Chondrocyte (in vitro differentiated cells): ENCODE measurements around the gene CLCF1. TPM values are rescaled to one million over a fixed set of nuclear protein-coding genes. Genes with fewer than 3 reads are reported as not detected.

Experiments
- DNase-seq: peaks from one replicate; pipeline ENCODE4 v3.0.0; 2021; ENCODE audit warnings: mixed read lengths, low spot score
- H3K27ac Mint-ChIP-seq: one replicate; pipeline ENCODE4 v1.8.0; 2021; ENCODE audit warnings: mild to moderate bottlenecking, moderate library complexity, mixed read lengths; ENCODE audit not compliant: unreplicated experiment
- H3K27me3 Mint-ChIP-seq: 2 replicates; pipeline ENCODE4 v1.8.0; 2021; ENCODE audit warnings: low read depth, mixed read lengths
- H3K36me3 Mint-ChIP-seq: 2 replicates; pipeline ENCODE4 v1.8.0; 2021; ENCODE audit warnings: low read depth, mixed read lengths
- H3K4me1 Mint-ChIP-seq: 2 replicates; pipeline ENCODE4 v1.8.0; 2021; ENCODE audit warnings: low read depth, mild to moderate bottlenecking, mixed read lengths
- H3K4me3 Mint-ChIP-seq: one replicate; pipeline ENCODE4 v1.8.0; 2021; ENCODE audit warnings: mild to moderate bottlenecking, moderate library complexity, mixed read lengths; ENCODE audit not compliant: unreplicated experiment
- H3K9me3 Mint-ChIP-seq: 2 replicates; pipeline ENCODE4 v1.8.0; 2021; ENCODE audit warnings: low read depth, mixed read lengths
- long read RNA-seq: library from polyadenylated mRNA; stranded (forward); transcript quantifications from one replicate; pipeline ENCODE4 v2.0.0, GENCODE V29; 2021
- total RNA-seq: library from RNA; stranded (reverse); gene quantifications from 3 replicates; pipeline ENCODE4 v1.2.1, GENCODE V29; 2021
- TF ChIP-seq, protein P1 (sequence below): fragments of 200-600 bp; sonication (generic); IDR thresholded peaks from 2 replicates; pipeline ENCODE4 v1.5.0; 2021; ENCODE audit warnings: antibody characterized with exemption, mild to moderate bottlenecking, moderate library complexity

CLCF1 gene
- 2.0 to 5.6 TPM (median 4.9 TPM) in 3 replicates for total RNA-seq
- long read RNA-seq, transcript CLCF1-201 (3 exons, 1,844 nt): major isoform, 5 of 6 reads
- long read RNA-seq, partial matches to known transcripts: 0 of 6 reads
- long read RNA-seq, other reads (novel, unspliced or antisense): 1 of 6 reads

DNA sequence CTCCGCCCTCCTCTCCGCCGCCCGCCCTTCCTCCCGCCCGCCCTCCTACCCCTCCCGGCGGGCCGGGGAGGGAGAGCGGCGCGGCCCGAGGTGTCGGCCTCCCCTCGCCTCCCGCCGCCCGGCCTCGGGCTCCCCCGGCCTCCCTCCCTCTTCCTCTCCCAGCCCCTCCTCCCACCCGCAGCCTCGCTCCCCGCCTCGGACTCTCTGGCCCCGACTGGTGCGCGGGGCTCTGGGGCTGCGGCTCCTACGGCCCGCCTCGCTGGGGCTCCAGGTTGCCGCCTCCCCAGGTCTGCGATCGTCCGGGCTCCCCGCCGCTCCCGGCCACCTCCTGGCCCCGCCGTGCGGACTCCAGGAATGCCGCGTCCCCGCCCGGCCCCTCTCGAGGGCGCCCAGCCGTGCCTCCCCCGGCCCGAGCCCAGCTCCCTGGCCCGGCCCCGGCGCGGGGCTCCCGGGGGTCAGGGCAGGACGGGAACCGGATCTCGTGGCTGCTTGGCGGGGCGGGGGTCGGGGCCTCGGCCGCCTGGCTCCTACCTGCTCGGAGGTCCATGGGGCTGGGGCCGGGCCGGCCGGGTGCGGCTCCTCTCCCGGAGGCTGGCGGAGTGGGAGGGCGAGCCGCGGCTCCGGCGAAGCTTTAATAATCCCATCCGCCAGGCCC lies at the start of gene CLCF1:
Gene CLCF1 (minus strand): TSS at position 606 of the 655 bp plus-strand sequence. CDS start 59 bp downstream, at position 547.
- no peak for DNase-seq

DNA sequence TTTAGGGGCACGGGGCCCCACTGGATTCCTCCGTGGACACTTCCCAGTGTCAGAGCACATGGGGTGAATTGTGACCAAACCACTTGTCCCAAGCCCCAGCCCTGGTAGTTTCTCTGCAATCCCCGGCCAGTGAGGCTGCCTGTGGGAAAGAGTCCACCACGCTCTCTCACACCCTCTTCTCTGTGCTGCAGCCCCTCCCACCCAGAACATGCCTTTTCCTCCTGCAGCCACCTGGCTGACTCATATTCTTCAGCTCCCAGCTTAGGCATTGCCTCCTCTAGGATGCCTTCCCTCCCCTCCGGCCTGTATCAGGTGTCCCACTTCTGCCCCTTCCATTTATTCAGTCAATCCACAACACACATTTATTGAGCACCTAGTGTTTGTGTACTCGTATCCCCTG lies 49.5 kb upstream of the CLCF1 start:
- DNase-seq: no peak
- Mint-ChIP-seq H3K36me3 (no peaks in the 10 kb centered on the region), H3K27ac (no peak overlapping the region), H3K4me1 (peaks cover 8% of the 10 kb centered on the region), H3K27me3 (no peaks in the 10 kb centered on the region), H3K9me3 (no peaks in the 10 kb centered on the region), H3K4me3 (no peak overlapping the region)
- TF ChIP-seq, protein P1, sequence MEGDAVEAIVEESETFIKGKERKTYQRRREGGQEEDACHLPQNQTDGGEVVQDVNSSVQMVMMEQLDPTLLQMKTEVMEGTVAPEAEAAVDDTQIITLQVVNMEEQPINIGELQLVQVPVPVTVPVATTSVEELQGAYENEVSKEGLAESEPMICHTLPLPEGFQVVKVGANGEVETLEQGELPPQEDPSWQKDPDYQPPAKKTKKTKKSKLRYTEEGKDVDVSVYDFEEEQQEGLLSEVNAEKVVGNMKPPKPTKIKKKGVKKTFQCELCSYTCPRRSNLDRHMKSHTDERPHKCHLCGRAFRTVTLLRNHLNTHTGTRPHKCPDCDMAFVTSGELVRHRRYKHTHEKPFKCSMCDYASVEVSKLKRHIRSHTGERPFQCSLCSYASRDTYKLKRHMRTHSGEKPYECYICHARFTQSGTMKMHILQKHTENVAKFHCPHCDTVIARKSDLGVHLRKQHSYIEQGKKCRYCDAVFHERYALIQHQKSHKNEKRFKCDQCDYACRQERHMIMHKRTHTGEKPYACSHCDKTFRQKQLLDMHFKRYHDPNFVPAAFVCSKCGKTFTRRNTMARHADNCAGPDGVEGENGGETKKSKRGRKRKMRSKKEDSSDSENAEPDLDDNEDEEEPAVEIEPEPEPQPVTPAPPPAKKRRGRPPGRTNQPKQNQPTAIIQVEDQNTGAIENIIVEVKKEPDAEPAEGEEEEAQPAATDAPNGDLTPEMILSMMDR: no peak

More for the DNA sequence above, at the start of gene CLCF1:
- H3K27me3 Mint-ChIP-seq: no peaks in the 10 kb centered on the region
- peak within 1 kb of the TSS; percentile 96 for H3K27ac Mint-ChIP-seq
- H3K4me1 Mint-ChIP-seq: peaks cover 48% of the 10 kb centered on the region
- TF ChIP-seq, protein P1: no peak
- no peaks in the 10 kb centered on the region for H3K36me3 Mint-ChIP-seq
- no peaks in the 10 kb centered on the region for H3K9me3 Mint-ChIP-seq
- peak within 1 kb of the TSS; percentile 83 for H3K4me3 Mint-ChIP-seq

DNA sequence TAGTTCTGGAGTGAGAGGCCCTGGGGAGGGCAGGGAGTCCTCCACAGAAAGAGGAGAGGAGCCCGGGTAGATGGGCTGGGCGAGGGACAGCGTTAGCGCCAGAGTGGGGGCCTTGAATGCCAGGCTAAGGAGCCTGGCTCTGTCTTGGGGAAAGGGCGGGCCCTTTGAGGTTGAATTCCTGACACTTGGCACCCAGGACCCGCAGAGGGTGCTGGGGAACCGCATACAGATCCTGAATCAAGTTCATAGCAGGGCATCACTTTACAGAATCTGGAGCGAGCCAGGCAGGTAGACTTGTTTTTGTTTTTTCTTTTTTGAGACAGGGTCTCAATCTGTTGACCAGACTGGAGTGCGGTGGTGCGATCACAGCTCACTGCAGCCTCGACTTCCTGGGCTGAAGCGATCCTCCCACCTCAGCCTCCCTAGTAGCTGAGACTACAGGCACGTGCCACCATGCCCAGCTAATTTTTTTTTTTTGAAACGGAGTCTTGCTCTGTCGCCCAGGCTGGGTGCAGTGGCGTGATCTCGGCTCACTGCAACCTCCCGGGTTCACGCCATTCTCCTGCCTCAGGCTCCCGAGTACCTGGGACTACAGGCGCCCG lies 48.1 kb upstream of the CLCF1 start:
- H3K9me3 Mint-ChIP-seq: no peaks in the 10 kb centered on the region
- H3K36me3 Mint-ChIP-seq: no peaks in the 10 kb centered on the region
- peaks cover 11% of the 10 kb centered on the region for H3K4me1 Mint-ChIP-seq
- DNase-seq: no peak
- H3K27me3 Mint-ChIP-seq: no peaks in the 10 kb centered on the region
- H3K4me3 Mint-ChIP-seq: peak overlapping the region; percentile 67
- TF ChIP-seq, protein P1: no peak
- no peak overlapping the region for H3K27ac Mint-ChIP-seq

DNA sequence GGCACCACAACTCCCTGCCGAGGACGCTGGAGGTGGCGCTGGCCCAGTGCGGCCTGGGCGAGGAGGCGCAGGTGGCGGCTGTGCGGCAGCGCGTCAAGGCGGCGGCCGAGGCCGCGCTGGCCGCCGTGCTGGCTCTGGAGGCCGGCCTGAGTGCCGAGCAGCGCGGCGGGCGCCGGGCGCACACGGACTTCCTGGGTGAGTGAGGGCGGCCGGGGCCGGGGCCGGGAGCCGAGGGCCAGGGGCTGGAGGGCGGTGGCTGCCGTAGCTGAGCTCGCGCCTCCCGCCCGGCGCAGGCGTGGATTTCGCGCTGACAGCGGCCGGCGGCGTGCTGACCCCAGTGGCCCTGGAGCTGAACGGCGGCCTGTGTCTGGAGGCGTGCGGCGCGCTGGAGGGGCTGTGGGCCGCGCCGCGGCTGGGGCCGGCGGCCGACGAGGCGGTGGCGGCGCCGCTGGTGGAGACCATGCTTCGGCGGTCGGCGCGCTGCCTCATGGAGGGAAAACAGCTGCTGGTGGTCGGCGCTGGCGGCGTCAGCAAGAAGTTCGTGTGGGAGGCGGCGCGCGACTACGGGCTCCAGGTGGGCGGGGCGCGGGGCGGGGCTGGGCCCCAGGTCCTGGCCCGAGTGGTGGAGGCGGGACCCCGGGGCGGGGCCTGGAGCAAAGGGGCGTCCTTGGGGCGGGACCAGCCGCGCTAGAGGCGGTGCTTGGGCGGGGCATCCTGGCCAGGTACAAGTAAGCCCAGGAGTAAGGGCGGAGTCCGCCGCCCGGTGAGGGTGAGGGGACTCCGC lies 47.4 kb upstream of the CLCF1 start:
- no peak for DNase-seq
- no peaks in the 10 kb centered on the region for H3K9me3 Mint-ChIP-seq
- TF ChIP-seq, protein P1: no peak
- H3K27me3 Mint-ChIP-seq: no peaks in the 10 kb centered on the region
- H3K4me1 Mint-ChIP-seq: peaks cover 17% of the 10 kb centered on the region
- H3K4me3 Mint-ChIP-seq: peak overlapping the region; percentile 67
- H3K36me3 Mint-ChIP-seq: no peaks in the 10 kb centered on the region
- no peak overlapping the region for H3K27ac Mint-ChIP-seq

DNA sequence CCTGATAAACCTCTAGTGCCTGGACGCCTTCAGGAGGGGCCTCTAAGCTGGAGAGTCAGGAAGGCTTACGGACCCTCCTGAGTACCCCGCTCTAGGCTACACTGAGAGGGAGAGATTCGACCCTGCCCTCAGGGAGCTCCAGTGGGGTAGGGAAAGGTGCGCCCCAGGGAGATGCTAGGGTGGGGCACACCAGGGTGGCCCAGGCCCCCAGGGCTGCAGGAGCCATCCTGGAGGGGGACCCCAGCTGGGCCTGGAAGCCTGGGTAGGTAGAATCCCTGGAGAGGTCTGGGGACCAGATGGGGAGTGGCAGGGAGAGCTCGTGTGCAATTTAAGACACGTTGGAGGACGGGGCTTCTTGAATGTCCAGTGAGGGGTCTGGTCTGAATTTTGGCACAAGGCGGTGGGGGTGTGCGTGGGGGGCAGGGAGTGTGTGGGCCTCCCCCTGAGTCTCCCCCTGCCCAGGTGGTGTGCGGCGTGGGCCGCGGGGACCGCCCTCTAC lies 46.8 kb upstream of the CLCF1 start:
- Mint-ChIP-seq H3K27ac (no peak overlapping the region), H3K36me3 (no peaks in the 10 kb centered on the region)

More for the DNA sequence above, 46.8 kb upstream of the CLCF1 start:
- DNase-seq: no peak
- TF ChIP-seq, protein P1: no peak
- H3K4me1 Mint-ChIP-seq: peaks cover 17% of the 10 kb centered on the region
- H3K27me3 Mint-ChIP-seq: no peaks in the 10 kb centered on the region
- H3K9me3 Mint-ChIP-seq: no peaks in the 10 kb centered on the region
- H3K4me3 Mint-ChIP-seq: peak overlapping the region; percentile 47
